ENCODE data around the gene ATP1B1. TPM values are rescaled to one million over a fixed set of nuclear protein-coding genes. Genes with fewer than 3 reads are reported as not detected.

Gene ATP1B1
- total and polyA plus RNA-seq, 2 experiments from 2014 or later = 6.9 to 16.1 TPM

DNA sequence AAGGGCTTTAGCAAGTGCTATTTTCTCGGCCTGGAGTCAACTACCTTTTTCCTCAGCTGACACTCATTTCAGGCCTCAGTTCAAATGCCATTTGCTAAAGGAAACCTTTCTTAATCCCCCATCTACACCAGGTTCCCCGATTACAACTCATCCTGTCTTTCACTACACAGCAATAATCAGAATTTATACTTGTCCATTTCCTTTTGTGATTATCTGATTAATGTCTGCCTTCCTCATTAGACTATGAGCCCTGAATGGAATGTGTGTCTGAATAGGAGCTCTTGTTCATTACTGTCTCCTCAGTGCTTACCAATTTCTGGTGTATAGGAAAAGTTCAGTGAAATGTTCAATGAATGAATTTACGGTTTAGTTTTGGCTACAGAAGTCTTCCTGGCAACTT is 36.9 kb downstream of the ATP1B1 start:
- Histone ChIP-seq H3K79me2 (ENCODE audit: insufficient read depth) (no peaks in the 10 kb centered on the region), H3K9me2 (ENCODE audit: insufficient read depth) (no peaks in the 10 kb centered on the region), H3K27ac (no peak overlapping the region), H3K9me3 (ENCODE audit: low read depth) (no peaks in the 10 kb centered on the region), H3K4me3 (no peak overlapping the region), H3F3A (ENCODE audit: insufficient read depth) (no peaks in the 10 kb centered on the region), H3K4me2 (ENCODE audit: unreplicated experiment) (no peak overlapping the region), H3K4me1 (ENCODE audit: insufficient read depth) (no peaks in the 10 kb centered on the region), H3K9ac (no peak overlapping the region), H3K27me3 (replicated peaks; ENCODE audit: insufficient read depth) (no peaks in the 10 kb centered on the region), H4K20me1 (ENCODE audit: insufficient read depth) (no peaks in the 10 kb centered on the region), H3K36me3 (ENCODE audit: low read depth) (no peaks in the 10 kb centered on the region), H2AFZ (no peak overlapping the region)
- 70 to 81% methylated on average over 3 of the region's 3 CpGs for WGBS, 2 experiments (ENCODE audit: low coverage in 1 of 2, low lambda C conversion rate in 2 of 2, missing lambda C conversion rate in 2 of 2)
- no peak for DNase-seq
- in situ Hi-C loops (cut with MboI) = no loop called here
- TF ChIP-seq EZH2 (IDR thresholded peaks at IDR 0.05; ENCODE audit: insufficient read depth, poor library complexity, severe bottlenecking) (no peak), EZH2phosphoT487 (IDR thresholded peaks at IDR 0.05; ENCODE audit: insufficient read depth, low read depth) (no peak)

GRCh38 chr1:169143984-169144383 is 37.5 kb downstream of the ATP1B1 start:
- Histone ChIP-seq H3F3A (ENCODE audit: insufficient read depth) (no peaks in the 10 kb centered on the region), H3K4me1 (ENCODE audit: insufficient read depth) (no peaks in the 10 kb centered on the region), H3K9ac (no peak overlapping the region), H3K27me3 (replicated peaks; ENCODE audit: insufficient read depth) (no peaks in the 10 kb centered on the region), H3K9me2 (ENCODE audit: insufficient read depth) (no peaks in the 10 kb centered on the region), H3K9me3 (ENCODE audit: low read depth) (no peaks in the 10 kb centered on the region), H2AFZ (no peak overlapping the region), H3K36me3 (ENCODE audit: low read depth) (no peaks in the 10 kb centered on the region), H4K20me1 (ENCODE audit: insufficient read depth) (no peaks in the 10 kb centered on the region), H3K79me2 (ENCODE audit: insufficient read depth) (no peaks in the 10 kb centered on the region), H3K4me2 (ENCODE audit: unreplicated experiment) (no peak overlapping the region), H3K4me3 (no peak overlapping the region), H3K27ac (no peak overlapping the region)
- TF ChIP-seq EZH2phosphoT487 (IDR thresholded peaks at IDR 0.05; ENCODE audit: insufficient read depth, low read depth) = no peak
- TF ChIP-seq EZH2 (IDR thresholded peaks at IDR 0.05; ENCODE audit: insufficient read depth, poor library complexity, severe bottlenecking) = no peak
- in situ Hi-C loops (cut with MboI) = no loop called here
- no peak for DNase-seq

GRCh38 chr1:169144941-169145626 is 38.6 kb downstream of the ATP1B1 start:
- H3K4me2 ChIP-seq (ENCODE audit: unreplicated experiment) = no peak overlapping the region
- no peaks in the 10 kb centered on the region for H3F3A ChIP-seq (ENCODE audit: insufficient read depth)
- 86 to 87% methylated on average over 7 of the region's 7 CpGs for WGBS, 2 experiments (ENCODE audit: low coverage in 1 of 2, low lambda C conversion rate in 2 of 2, missing lambda C conversion rate in 2 of 2)
- H3K9me3 ChIP-seq (ENCODE audit: low read depth) = no peaks in the 10 kb centered on the region
- no peaks in the 10 kb centered on the region for H3K79me2 ChIP-seq (ENCODE audit: insufficient read depth)
- TF ChIP-seq EZH2phosphoT487 (IDR thresholded peaks at IDR 0.05; ENCODE audit: insufficient read depth, low read depth) (no peak), EZH2 (IDR thresholded peaks at IDR 0.05; ENCODE audit: insufficient read depth, poor library complexity, severe bottlenecking) (no peak)
- no peak overlapping the region for H2AFZ ChIP-seq
- H3K4me3 ChIP-seq = no peak overlapping the region
- H3K27ac ChIP-seq = no peak overlapping the region
- no peaks in the 10 kb centered on the region for H3K27me3 ChIP-seq (replicated peaks; ENCODE audit: insufficient read depth)
- no peak overlapping the region for H3K9ac ChIP-seq
- H3K9me2 ChIP-seq (ENCODE audit: insufficient read depth) = no peaks in the 10 kb centered on the region
- no peaks in the 10 kb centered on the region for H3K36me3 ChIP-seq (ENCODE audit: low read depth)
- in situ Hi-C loops (cut with MboI) = no loop called here
- H4K20me1 ChIP-seq (ENCODE audit: insufficient read depth) = no peaks in the 10 kb centered on the region
- DNase-seq = no peak
- no peaks in the 10 kb centered on the region for H3K4me1 ChIP-seq (ENCODE audit: insufficient read depth)

DNA sequence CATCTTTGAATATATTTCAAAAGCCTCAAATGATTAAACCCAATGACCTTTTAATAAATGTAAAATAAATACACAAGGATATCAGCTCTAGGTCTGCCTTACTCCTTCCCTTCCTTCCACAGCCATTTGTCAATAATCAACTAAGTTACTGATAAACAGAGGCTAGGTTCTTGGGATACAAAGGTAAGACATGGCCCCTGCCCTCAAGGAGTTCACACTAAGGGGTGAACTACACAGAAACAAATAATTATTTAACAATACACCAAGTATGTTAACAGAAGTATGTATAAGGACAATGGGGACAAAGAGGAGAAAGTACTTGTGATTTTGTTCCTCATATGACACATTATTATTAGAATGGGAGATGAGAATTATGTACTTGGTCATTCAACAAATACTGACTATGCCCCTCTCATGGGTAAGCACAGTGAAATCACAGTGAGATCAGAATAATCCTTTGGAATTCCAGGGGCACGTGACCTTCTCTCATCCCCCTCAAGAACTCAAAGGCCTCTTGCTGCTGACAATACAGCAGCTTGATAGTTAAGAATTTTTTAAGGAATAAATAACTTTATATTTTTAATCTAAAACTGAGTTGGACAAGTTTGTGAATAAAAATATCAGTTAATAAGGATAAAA is 40.2 kb downstream of the ATP1B1 start:
- no peaks in the 10 kb centered on the region for H4K20me1 ChIP-seq (ENCODE audit: insufficient read depth)
- H3F3A ChIP-seq (ENCODE audit: insufficient read depth) = no peaks in the 10 kb centered on the region
- no peak overlapping the region for H2AFZ ChIP-seq
- no peak for TF ChIP-seq EZH2 (IDR thresholded peaks at IDR 0.05; ENCODE audit: insufficient read depth, poor library complexity, severe bottlenecking)
- no peak for TF ChIP-seq EZH2phosphoT487 (IDR thresholded peaks at IDR 0.05; ENCODE audit: insufficient read depth, low read depth)
- H3K36me3 ChIP-seq (ENCODE audit: low read depth) = no peaks in the 10 kb centered on the region
- no peaks in the 10 kb centered on the region for H3K79me2 ChIP-seq (ENCODE audit: insufficient read depth)
- H3K9me3 ChIP-seq (ENCODE audit: low read depth) = no peaks in the 10 kb centered on the region
- no peak overlapping the region for H3K4me2 ChIP-seq (ENCODE audit: unreplicated experiment)
- 97 to 100% methylated on average over 1 of the region's 1 CpG for WGBS, 2 experiments (ENCODE audit: low coverage in 1 of 2, low lambda C conversion rate in 2 of 2, missing lambda C conversion rate in 2 of 2)
- no peaks in the 10 kb centered on the region for H3K27me3 ChIP-seq (replicated peaks; ENCODE audit: insufficient read depth)
- H3K9me2 ChIP-seq (ENCODE audit: insufficient read depth) = no peaks in the 10 kb centered on the region
- H3K27ac ChIP-seq = no peak overlapping the region
- no peak overlapping the region for H3K9ac ChIP-seq
- no peaks in the 10 kb centered on the region for H3K4me1 ChIP-seq (ENCODE audit: insufficient read depth)
- in situ Hi-C loops (cut with MboI) = no loop called here
- no peak overlapping the region for H3K4me3 ChIP-seq
- DNase-seq = no peak

Data from GM23248 (cell line).